Transverse colon (tissue), 4 donors: ENCODE measurements around the gene KLF1. TPM values are rescaled to one million over a fixed set of nuclear protein-coding genes. Genes with fewer than 3 reads are reported as not detected.

Source experiments
- DNase-seq: peaks from one replicate; pipeline ENCODE4 v3.0.0-alpha.2; 2019
- H3K27ac ChIP-seq, 4 donors: fragments of 200-600 bp; sonication (generic); 2 replicates each; pipeline ENCODE4 v1.5.1; 2016 to 2018; ENCODE audit warnings: inconsistent platforms in 4 of 4
- H3K27me3 ChIP-seq: fragments of 200-600 bp; sonication (generic); 2 replicates; pipeline ENCODE4 v1.5.1; 2017; ENCODE audit warnings: inconsistent platforms
- H3K36me3 ChIP-seq, 4 donors: fragments of 200-600 bp; sonication (generic); 2 replicates each; pipeline ENCODE4 v1.5.1; 2017 to 2019; ENCODE audit warnings: inconsistent platforms in 4 of 4
- H3K4me1 ChIP-seq, 4 donors: fragments of 200-600 bp; sonication (generic); 2 replicates each; pipeline ENCODE4 v1.5.1; 2017 to 2020; ENCODE audit warnings: inconsistent platforms in 4 of 4
- H3K4me3 ChIP-seq, 4 donors: fragments of 200-600 bp; sonication (generic); 1 replicate in 1 of 4; 2 replicates in 3 of 4; pipeline versions ENCODE4 v1.5.1 to v1.6.1; 2017 to 2019; ENCODE audit warnings: inconsistent platforms in 4 of 4
- H3K9me3 ChIP-seq, 2 donors: fragments of 200-600 bp; sonication (generic); 2 replicates each; pipeline ENCODE4 v1.5.1; 2017 to 2019; ENCODE audit warnings: inconsistent platforms in 2 of 2
- CTCF ChIP-seq, 5 experiments: fragments of 200-600 bp in 3 of 5; fragments of 450-650 bp in 2 of 5; sonication (generic) in 3 of 5; IDR thresholded peaks; 1 replicate in 2 of 5; 2 replicates in 3 of 5; pipeline ENCODE4 v1.5.1; 2016 to 2017; ENCODE audit warnings: antibody characterized with exemption in 5 of 5, inconsistent platforms in 3 of 5, mild to moderate bottlenecking in 2 of 5, moderate library complexity in 1 of 5
- EP300 ChIP-seq: sonication (generic); formaldehyde crosslinking; IDR thresholded peaks from one replicate; pipeline ENCODE4 v1.6.1; 2017; ENCODE audit warnings: antibody characterized with exemption, low read depth
- POLR2A ChIP-seq: fragments of 450-650 bp; IDR thresholded peaks from one replicate; pipeline ENCODE4 v1.6.1; 2016; ENCODE audit warnings: antibody characterized with exemption, mild to moderate bottlenecking, moderate library complexity
- POLR2AphosphoS5 ChIP-seq, 3 donors: sonication (generic); formaldehyde crosslinking; IDR thresholded peaks; one replicate each; pipeline ENCODE4 v1.6.1; 2016; ENCODE audit warnings: antibody characterized with exemption in 3 of 3
- WGBS, 2 donors: methylation state at CpG; one replicate each; pipeline ENCODE4 v1.1.5; 2018; ENCODE audit warnings: low coverage in 1 of 2; 5-methylcytosine and 5-hydroxymethylcytosine counted together
- in situ Hi-C, 4 donors: fragments of 200-750 bp; cut with MboI; loops; one replicate each; pipeline versions ENCODE4 v1.15.0 to v1.15.1; 2017; ENCODE audit warnings: low sequenced_read_pairs in 3 of 4, low pct_ligation_motif_present in 1 of 4, low pct_unique_long_range_greater_than_20kb in 1 of 4
- intact Hi-C: fragments of 100-400 bp; cut with DNase I; formaldehyde crosslinking; loops from one replicate; pipeline ENCODE4 v1.15.1; 2023; ENCODE audit warnings: low total_unique reads
- total RNA-seq, 4 donors: library from RNA; depleted of rRNA; stranded (reverse); fragments of >200 nt; gene quantifications; one replicate each; pipeline ENCODE4 v1.1.0, GENCODE V29; 2016

The KLF1 gene
- total RNA-seq, 4 donors from 2014 or later = 0.32 TPM; not detected in 3

- H3K9me3 ChIP-seq = no peaks in the 10 kb centered on the region
- H3K27me3 ChIP-seq = no peaks in the 10 kb centered on the region
- no peaks in the 10 kb centered on the region for H3K36me3 ChIP-seq
- no peak for DNase-seq
- no peak overlapping the region for H3K4me3 ChIP-seq
- in situ Hi-C loops (no loop called here), intact Hi-C loops (no loop called here)
- WGBS, 2 donors = 90% methylated on average over 19 of the region's 19 CpGs; no CpG with 5 or more reads in 1 of the 2 donors
- H3K27ac ChIP-seq = no peak overlapping the region
- TF ChIP-seq CTCF (IDR thresholded peaks at IDR 0.05) (no peak), POLR2A (no peak), EP300 (no peak), POLR2AphosphoS5 (IDR thresholded peaks at IDR 0.05) (no peak)
- peaks cover 5 to 12% (median 10%) of the 10 kb centered on the region in 4 donors for H3K4me1 ChIP-seq
Observed at GRCh38 chr19:12865746-12866415, 21.1 kb downstream of the KLF1 start.

GRCh38 chr19:12864721-12865715 is 22.0 kb downstream of the KLF1 start:
- DNase-seq = peak; percentile 44
- H3K4me1 ChIP-seq = peaks cover 5 to 12% (median 10%) of the 10 kb centered on the region in 4 donors
- no peaks in the 10 kb centered on the region for H3K9me3 ChIP-seq
- intact Hi-C loops = no loop called here
- no peak overlapping the region for H3K27ac ChIP-seq
- WGBS, 2 donors = 40 to 78% methylated on average over 5 to 34 of the region's 34 CpGs
- in situ Hi-C loops = no loop called here
- H3K36me3 ChIP-seq = no peaks in the 10 kb centered on the region
- H3K27me3 ChIP-seq = no peaks in the 10 kb centered on the region
- H3K4me3 ChIP-seq = no peak overlapping the region
- TF ChIP-seq POLR2AphosphoS5 (IDR thresholded peaks at IDR 0.05) = no peak
- no peak for TF ChIP-seq EP300
- no peak for TF ChIP-seq POLR2A
- peak in 3 of 5 experiments; percentile 25 to 43 (median 26) for TF ChIP-seq CTCF (IDR thresholded peaks at IDR 0.05)

- H3K9me3 ChIP-seq = no peaks in the 10 kb centered on the region
- 86% methylated on average over 4 of the region's 4 CpGs; no CpG with 5 or more reads in 1 of the 2 donors for WGBS, 2 donors
- no peak overlapping the region for H3K4me3 ChIP-seq
- peaks cover 5 to 12% (median 10%) of the 10 kb centered on the region in 4 donors for H3K4me1 ChIP-seq
- intact Hi-C loops (no loop called here), in situ Hi-C loops (no loop called here)
- no peaks in the 10 kb centered on the region for H3K27me3 ChIP-seq
- no peaks in the 10 kb centered on the region for H3K36me3 ChIP-seq
- DNase-seq = no peak
- no peak for TF ChIP-seq POLR2AphosphoS5 (IDR thresholded peaks at IDR 0.05)
- TF ChIP-seq POLR2A = no peak
- TF ChIP-seq CTCF (IDR thresholded peaks at IDR 0.05) = no peak
- no peak overlapping the region for H3K27ac ChIP-seq
Observed at GRCh38 chr19:12864143-12864542, 22.9 kb downstream of the KLF1 start.

GRCh38 chr19:12859546-12859945 is 27.5 kb downstream of the KLF1 start:
- 54 to 76% methylated on average over 3 to 7 of the region's 7 CpGs for WGBS, 2 donors
- Histone ChIP-seq H3K4me1 (no peaks in the 10 kb centered on the region), H3K9me3 (no peaks in the 10 kb centered on the region), H3K27me3 (no peaks in the 10 kb centered on the region), H3K27ac (no peak overlapping the region), H3K36me3 (no peaks in the 10 kb centered on the region), H3K4me3 (no peak overlapping the region)
- DNase-seq = no peak
- in situ Hi-C loops = no loop called here
- no peak for TF ChIP-seq CTCF (IDR thresholded peaks at IDR 0.05)
- TF ChIP-seq POLR2AphosphoS5 (IDR thresholded peaks at IDR 0.05) = no peak
- no peak for TF ChIP-seq POLR2A
- no peak for TF ChIP-seq EP300
- intact Hi-C loops = no loop called here
